Measurements from ENCODE around the gene ALDH1B1. TPM values are rescaled to one million over a fixed set of nuclear protein-coding genes. Genes with fewer than 3 reads are reported as not detected.

Gene ALDH1B1
- total and polyA plus RNA-seq, 2 of the 13 experiments (the other 11 are each of a cell fraction or from before 2014, with no cell fraction given) = 45.1 to 125 TPM

GRCh38 chr9:38394416-38394815, 1.9 kb downstream of the ALDH1B1 start:
- Histone ChIP-seq H3K79me2 (ENCODE audit: insufficient read depth, low read length) (peaks cover 48% of the 10 kb centered on the region), H3K9ac (ENCODE audit: insufficient read depth, low read depth, low read length) (peak overlapping the region; percentile 19; the same call in 1 of the 2 replicates), H2AFZ (ENCODE audit: low read length) (no peak overlapping the region), H4K20me1 (ENCODE audit: insufficient read depth, low read length) (no peaks in the 10 kb centered on the region), H3K27me3 (ENCODE audit: control insufficient read depth in 1 of 2, insufficient read depth in 2 of 2, low read length in 2 of 2) (no peaks in the 10 kb centered on the region; a peak in 1 of 5 replicates), H3K36me3 (replicated peaks in 1 of 2; ENCODE audit: control insufficient read depth in 1 of 2, insufficient read depth in 2 of 2, low read length in 2 of 2) (peaks cover 20 to 42% of the 10 kb centered on the region in 2 experiments), H3K9me3 (ENCODE audit: low read length) (no peaks in the 10 kb centered on the region), H3K27ac (ENCODE audit: extremely low read length, insufficient read depth, low read length) (no peak overlapping the region), H3K4me2 (ENCODE audit: low read depth, low read length) (peak overlapping the region; percentile 93), H3K4me3 (replicated peaks in 1 of 3; ENCODE audit: insufficient read depth in 1 of 3, low read depth in 2 of 3, low read length in 3 of 3) (peak overlapping the region in 2 of 3 experiments; percentile 65 to 77; a peak in 3 of 6 replicates), H3K4me1 (ENCODE audit: insufficient read depth, low read length) (peaks cover 61% of the 10 kb centered on the region)
- DNase-seq (ENCODE audit: low spot score) (no peak), FAIRE-seq (no peak), ATAC-seq (no peak)
- ChIA-PET CTCF (ENCODE audit: low intra/inter-chr PET ratio, low total read pairs) (no interaction called here), POLR2A (interaction anchor here (1.1 to 3.1 kb wide), 2 partner anchors 13 to 16 kb away, joined by 4 to 16 read pairs; no protein-coding TSS in a partner anchor)
- intact Hi-C loops (cut with micrococcal nuclease; ENCODE audit: unreplicated experiment) (no loop called here), in situ Hi-C loops (cut with HindIII; ENCODE audit: extremely low pct_ligation_motif_present, low pct_unique_long_range_greater_than_20kb) (no loop called here)
- no TSS peak for BruUV-seq (replicated peaks)
- no peak for TF ChIP-seq MXD4 (CRISPR knock-in tag; IDR thresholded peaks at IDR 0.05)
- TF ChIP-seq ZBTB33 (CRISPR knock-in tag; IDR thresholded peaks at IDR 0.05) = peak; percentile 82
- TF ChIP-seq, protein P1, sequence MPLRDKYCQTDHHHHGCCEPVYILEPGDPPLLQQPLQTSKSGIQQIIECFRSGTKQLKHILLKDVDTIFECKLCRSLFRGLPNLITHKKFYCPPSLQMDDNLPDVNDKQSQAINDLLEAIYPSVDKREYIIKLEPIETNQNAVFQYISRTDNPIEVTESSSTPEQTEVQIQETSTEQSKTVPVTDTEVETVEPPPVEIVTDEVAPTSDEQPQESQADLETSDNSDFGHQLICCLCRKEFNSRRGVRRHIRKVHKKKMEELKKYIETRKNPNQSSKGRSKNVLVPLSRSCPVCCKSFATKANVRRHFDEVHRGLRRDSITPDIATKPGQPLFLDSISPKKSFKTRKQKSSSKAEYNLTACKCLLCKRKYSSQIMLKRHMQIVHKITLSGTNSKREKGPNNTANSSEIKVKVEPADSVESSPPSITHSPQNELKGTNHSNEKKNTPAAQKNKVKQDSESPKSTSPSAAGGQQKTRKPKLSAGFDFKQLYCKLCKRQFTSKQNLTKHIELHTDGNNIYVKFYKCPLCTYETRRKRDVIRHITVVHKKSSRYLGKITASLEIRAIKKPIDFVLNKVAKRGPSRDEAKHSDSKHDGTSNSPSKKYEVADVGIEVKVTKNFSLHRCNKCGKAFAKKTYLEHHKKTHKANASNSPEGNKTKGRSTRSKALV (CRISPR knock-in tag; IDR thresholded peaks at IDR 0.05) = no peak
- TF ChIP-seq ZFY (CRISPR knock-in tag; IDR thresholded peaks at IDR 0.05) = 0 out of 2 replicates have a peak, but pooled peaks have one; percentile 30
- no peak for TF ChIP-seq SMARCE1 (IDR thresholded peaks at IDR 0.05; ENCODE audit: borderline replicate concordance)
- TF ChIP-seq ONECUT2 (CRISPR knock-in tag; IDR thresholded peaks at IDR 0.05) = 0 out of 2 replicates have a peak, but pooled peaks have one; percentile 44
- peak; percentile 37; the same call in 1 of the 2 replicates for TF ChIP-seq ZFX (CRISPR knock-in tag; IDR thresholded peaks at IDR 0.05; ENCODE audit: low read depth)
- TF ChIP-seq TFDP2 (CRISPR knock-in tag; IDR thresholded peaks at IDR 0.05) = no peak
- no peak for TF ChIP-seq ZNF556 (CRISPR knock-in tag; IDR thresholded peaks at IDR 0.05; ENCODE audit: borderline replicate concordance)
- TF ChIP-seq ZBTB38 (CRISPR knock-in tag; IDR thresholded peaks at IDR 0.05) = 0 out of 2 replicates have a peak, but pooled peaks have one; percentile 32
- no peak for TF ChIP-seq ZNF24 (IDR thresholded peaks at IDR 0.05)
- TF ChIP-seq E2F1 (CRISPR knock-in tag; IDR thresholded peaks at IDR 0.05) = no peak
- WGBS (ENCODE audit: low lambda C conversion rate) = 80% methylated on average over 9 of the region's 9 CpGs

Measured in HepG2 (cell line).